Measurements from ENCODE around the gene PAPOLB. TPM values are rescaled to one million over a fixed set of nuclear protein-coding genes. Genes with fewer than 3 reads are reported as not detected.

PAPOLB gene
- total and polyA plus RNA-seq, 4 donors, result 0.01 to 1.9 (median 0.14) TPM

DNA sequence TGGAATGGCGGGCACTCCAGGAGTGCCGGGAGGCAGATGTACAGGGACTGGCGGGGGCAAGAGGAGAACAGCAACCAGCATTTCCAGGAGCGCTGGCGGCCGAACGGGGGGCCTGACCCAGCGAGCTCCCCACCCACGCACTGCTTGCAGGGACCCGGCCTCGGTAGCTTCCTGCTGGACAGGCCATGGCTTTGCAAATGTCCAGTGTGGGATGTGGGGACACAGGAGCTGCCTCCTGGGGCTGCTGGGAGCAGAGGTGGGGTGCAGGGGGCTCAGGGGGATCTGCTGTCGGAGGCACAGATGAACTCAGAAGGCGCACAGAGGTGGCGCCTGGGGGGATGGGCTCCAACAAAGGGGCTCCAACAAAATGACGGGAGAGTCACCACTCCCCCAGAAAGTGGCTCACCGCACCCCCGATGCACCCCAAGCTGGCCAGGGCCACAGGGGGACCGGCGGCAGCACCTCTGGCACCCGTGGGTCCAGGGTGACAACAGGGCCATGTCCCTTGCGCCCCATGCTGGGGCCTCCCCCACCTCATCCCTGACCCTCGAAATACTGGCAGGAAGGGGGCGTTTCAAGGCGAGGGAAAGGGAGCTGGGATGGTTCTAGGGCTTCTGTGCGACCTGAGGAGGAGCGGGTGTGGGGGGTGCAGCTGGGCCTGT is 45.3 kb downstream of the PAPOLB start:
- peaks cover 0 to 32% (median 0%) of the 10 kb centered on the region in 5 donors for H3K4me1 ChIP-seq (ENCODE audit: control insufficient read depth in 5 of 5, insufficient read depth in 5 of 5, low read length in 5 of 5)
- 94 to 96% methylated on average over 24 to 26 of the region's 26 CpGs for whole genome bisulfite sequencing, 2 donors
- no peak for DNase-seq

DNA sequence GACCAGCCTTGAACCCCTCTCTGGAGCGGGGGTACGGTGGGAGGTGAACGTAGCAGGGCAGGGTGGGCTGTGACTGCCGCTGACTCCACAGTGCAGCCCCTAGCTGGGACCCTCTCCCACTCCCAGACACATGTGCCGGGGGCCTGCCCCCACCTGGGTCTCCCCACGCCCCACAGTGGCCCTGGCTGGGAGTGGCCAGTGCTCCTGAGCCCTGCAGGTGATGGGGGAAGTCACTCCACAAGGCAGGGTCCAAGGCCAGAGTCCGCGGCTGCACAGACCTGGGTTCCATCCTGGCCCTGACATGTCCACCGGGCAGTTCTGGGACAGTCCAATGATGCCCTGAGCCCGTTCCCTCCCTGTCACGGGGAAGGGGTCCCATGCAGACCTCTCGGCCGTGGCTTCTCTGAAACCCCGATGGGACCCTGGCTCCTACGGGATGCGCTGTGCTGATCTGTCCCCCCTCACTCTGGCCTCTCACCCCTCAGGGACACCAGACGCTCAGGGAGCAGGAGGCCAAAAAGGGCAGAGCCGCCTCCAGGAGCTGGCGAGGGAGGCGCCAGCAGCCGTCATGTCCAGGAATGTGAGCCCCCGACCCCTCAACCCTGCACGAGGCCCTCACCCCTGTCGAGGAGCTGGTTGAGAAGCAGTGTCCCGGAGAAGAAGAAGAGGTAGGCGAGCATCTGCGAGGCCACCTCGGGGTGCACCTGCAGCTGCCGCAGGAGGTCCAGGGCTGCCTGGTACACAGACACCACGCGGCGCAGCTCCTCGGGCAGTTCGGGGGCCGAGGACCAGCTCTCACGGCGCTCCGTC is 46.0 kb downstream of the PAPOLB start:
- WGBS, 2 donors, result 93 to 95% methylated on average over 33 to 38 of the region's 38 CpGs
- Histone ChIP-seq H3K36me3 (ENCODE audit: control insufficient read depth in 4 of 4, insufficient read depth in 4 of 4, low read length in 4 of 4) (peaks cover 0 to 18% (median 12%) of the 10 kb centered on the region in 4 donors), H3K9ac (ENCODE audit: insufficient read depth in 1 of 2, low read length in 2 of 2) (no peak overlapping the region), H3K27me3 (ENCODE audit: control insufficient read depth in 3 of 3, insufficient read depth in 3 of 3, low read length in 2 of 3) (no peaks in the 10 kb centered on the region), H3K27ac (ENCODE audit: low read depth in 1 of 2, low read length in 1 of 2) (no peak overlapping the region), H3K4me3 (no peak overlapping the region), H3K4me1 (ENCODE audit: control insufficient read depth in 5 of 5, insufficient read depth in 5 of 5, low read length in 5 of 5) (peaks cover 0 to 26% (median 0%) of the 10 kb centered on the region in 5 donors), H3K9me3 (ENCODE audit: control insufficient read depth in 4 of 4, insufficient read depth in 3 of 4, low read length in 3 of 4) (peaks cover 0 to 8% (median 2%) of the 10 kb centered on the region in 4 donors)
- DNase-seq, result no peak
- ATAC-seq (ENCODE audit: insufficient read depth, low FRiP score), result no peak
- TF ChIP-seq, protein P1, sequence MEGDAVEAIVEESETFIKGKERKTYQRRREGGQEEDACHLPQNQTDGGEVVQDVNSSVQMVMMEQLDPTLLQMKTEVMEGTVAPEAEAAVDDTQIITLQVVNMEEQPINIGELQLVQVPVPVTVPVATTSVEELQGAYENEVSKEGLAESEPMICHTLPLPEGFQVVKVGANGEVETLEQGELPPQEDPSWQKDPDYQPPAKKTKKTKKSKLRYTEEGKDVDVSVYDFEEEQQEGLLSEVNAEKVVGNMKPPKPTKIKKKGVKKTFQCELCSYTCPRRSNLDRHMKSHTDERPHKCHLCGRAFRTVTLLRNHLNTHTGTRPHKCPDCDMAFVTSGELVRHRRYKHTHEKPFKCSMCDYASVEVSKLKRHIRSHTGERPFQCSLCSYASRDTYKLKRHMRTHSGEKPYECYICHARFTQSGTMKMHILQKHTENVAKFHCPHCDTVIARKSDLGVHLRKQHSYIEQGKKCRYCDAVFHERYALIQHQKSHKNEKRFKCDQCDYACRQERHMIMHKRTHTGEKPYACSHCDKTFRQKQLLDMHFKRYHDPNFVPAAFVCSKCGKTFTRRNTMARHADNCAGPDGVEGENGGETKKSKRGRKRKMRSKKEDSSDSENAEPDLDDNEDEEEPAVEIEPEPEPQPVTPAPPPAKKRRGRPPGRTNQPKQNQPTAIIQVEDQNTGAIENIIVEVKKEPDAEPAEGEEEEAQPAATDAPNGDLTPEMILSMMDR (IDR thresholded peaks at IDR 0.05; ENCODE audit: control extremely low read depth, extremely low read depth), result no peak

More for the DNA sequence above, 45.3 kb downstream of the PAPOLB start:
- no peak for ATAC-seq (ENCODE audit: insufficient read depth, low FRiP score)
- peaks cover 0 to 8% (median 2%) of the 10 kb centered on the region in 4 donors for H3K9me3 ChIP-seq (ENCODE audit: control insufficient read depth in 4 of 4, insufficient read depth in 3 of 4, low read length in 3 of 4)
- peaks cover 0 to 18% (median 12%) of the 10 kb centered on the region in 4 donors for H3K36me3 ChIP-seq (ENCODE audit: control insufficient read depth in 4 of 4, insufficient read depth in 4 of 4, low read length in 4 of 4)
- H3K9ac ChIP-seq (ENCODE audit: insufficient read depth in 1 of 2, low read length in 2 of 2), result no peak overlapping the region
- no peaks in the 10 kb centered on the region for H3K27me3 ChIP-seq (ENCODE audit: control insufficient read depth in 3 of 3, insufficient read depth in 3 of 3, low read length in 2 of 3)
- TF ChIP-seq, protein P1 (IDR thresholded peaks at IDR 0.05; ENCODE audit: control extremely low read depth, extremely low read depth), result no peak
- H3K4me3 ChIP-seq, result no peak overlapping the region
- H3K27ac ChIP-seq (ENCODE audit: low read depth in 1 of 2, low read length in 1 of 2), result no peak overlapping the region

DNA sequence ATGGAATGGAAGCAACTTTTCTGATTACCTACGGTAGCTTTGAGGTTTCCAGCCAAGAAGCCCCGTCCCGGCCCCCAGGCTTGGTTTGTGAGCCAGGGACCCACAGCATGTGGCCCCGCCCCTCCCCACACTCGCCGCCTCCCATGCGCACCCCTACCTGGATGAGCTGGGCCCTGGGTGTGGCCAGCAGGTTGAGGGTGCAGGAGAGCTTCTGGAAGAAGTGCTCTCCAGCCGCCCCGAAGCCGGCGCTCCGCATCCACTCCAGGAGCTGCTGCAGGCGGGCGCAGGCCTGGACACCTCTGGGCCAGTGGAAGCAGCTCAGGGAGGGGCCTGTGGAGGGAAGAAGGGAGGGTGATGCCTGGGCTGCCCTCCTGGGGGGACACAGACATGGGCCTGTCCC is 46.7 kb downstream of the PAPOLB start:
- no peak for ATAC-seq (ENCODE audit: insufficient read depth, low FRiP score)
- Histone ChIP-seq H3K27me3 (ENCODE audit: control insufficient read depth in 3 of 3, insufficient read depth in 3 of 3, low read length in 2 of 3) (no peaks in the 10 kb centered on the region), H3K9me3 (ENCODE audit: control insufficient read depth in 4 of 4, insufficient read depth in 3 of 4, low read length in 3 of 4) (peaks cover 0 to 8% (median 2%) of the 10 kb centered on the region in 4 donors)

More for the DNA sequence above, 46.7 kb downstream of the PAPOLB start:
- H3K4me3 ChIP-seq, result no peak overlapping the region
- peaks cover 0 to 19% (median 0%) of the 10 kb centered on the region in 5 donors for H3K4me1 ChIP-seq (ENCODE audit: control insufficient read depth in 5 of 5, insufficient read depth in 5 of 5, low read length in 5 of 5)
- no peak overlapping the region for H3K9ac ChIP-seq (ENCODE audit: insufficient read depth in 1 of 2, low read length in 2 of 2)
- no peak for DNase-seq
- no peak overlapping the region for H3K27ac ChIP-seq (ENCODE audit: low read depth in 1 of 2, low read length in 1 of 2)
- H3K36me3 ChIP-seq (ENCODE audit: control insufficient read depth in 4 of 4, insufficient read depth in 4 of 4, low read length in 4 of 4), result peaks cover 0 to 23% (median 12%) of the 10 kb centered on the region in 4 donors
- TF ChIP-seq, protein P1 (IDR thresholded peaks at IDR 0.05; ENCODE audit: control extremely low read depth, extremely low read depth), result no peak
- 95 to 97% methylated on average over 14 of the region's 14 CpGs for WGBS, 2 donors
